Vagina (tissue), 2 donors: Measurements from ENCODE around the gene PPFIA3.
A peak's percentile ranks its signal among the peaks of the same experiment; 100 is the strongest.

Experiments
- POLR2A ChIP-seq, 2 donors: fragments of 450-650 bp; IDR thresholded peaks; one replicate each; pipeline ENCODE4 v1.6.1; 2017; ENCODE audit warnings: antibody characterized with exemption in 2 of 2, mild to moderate bottlenecking in 2 of 2, moderate library complexity in 2 of 2
- POLR2AphosphoS5 ChIP-seq, 2 donors: sonication (generic); formaldehyde crosslinking; IDR thresholded peaks; one replicate each; pipeline ENCODE4 v1.9.0; 2017; ENCODE audit warnings: antibody characterized with exemption in 2 of 2, mild to moderate bottlenecking in 2 of 2, low read depth in 1 of 2; ENCODE audit not compliant: insufficient read depth in 1 of 2
- TF ChIP-seq, protein P1 (sequence below), 3 experiments: fragments of 450-650 bp in 2 of 3; fragments of 200-600 bp in 1 of 3; sonication (generic) in 1 of 3; IDR thresholded peaks; one replicate each; pipeline ENCODE4 v1.5.1; 2017 to 2019; ENCODE audit warnings: antibody characterized with exemption in 3 of 3, mild to moderate bottlenecking in 2 of 3, moderate library complexity in 2 of 3

DNA sequence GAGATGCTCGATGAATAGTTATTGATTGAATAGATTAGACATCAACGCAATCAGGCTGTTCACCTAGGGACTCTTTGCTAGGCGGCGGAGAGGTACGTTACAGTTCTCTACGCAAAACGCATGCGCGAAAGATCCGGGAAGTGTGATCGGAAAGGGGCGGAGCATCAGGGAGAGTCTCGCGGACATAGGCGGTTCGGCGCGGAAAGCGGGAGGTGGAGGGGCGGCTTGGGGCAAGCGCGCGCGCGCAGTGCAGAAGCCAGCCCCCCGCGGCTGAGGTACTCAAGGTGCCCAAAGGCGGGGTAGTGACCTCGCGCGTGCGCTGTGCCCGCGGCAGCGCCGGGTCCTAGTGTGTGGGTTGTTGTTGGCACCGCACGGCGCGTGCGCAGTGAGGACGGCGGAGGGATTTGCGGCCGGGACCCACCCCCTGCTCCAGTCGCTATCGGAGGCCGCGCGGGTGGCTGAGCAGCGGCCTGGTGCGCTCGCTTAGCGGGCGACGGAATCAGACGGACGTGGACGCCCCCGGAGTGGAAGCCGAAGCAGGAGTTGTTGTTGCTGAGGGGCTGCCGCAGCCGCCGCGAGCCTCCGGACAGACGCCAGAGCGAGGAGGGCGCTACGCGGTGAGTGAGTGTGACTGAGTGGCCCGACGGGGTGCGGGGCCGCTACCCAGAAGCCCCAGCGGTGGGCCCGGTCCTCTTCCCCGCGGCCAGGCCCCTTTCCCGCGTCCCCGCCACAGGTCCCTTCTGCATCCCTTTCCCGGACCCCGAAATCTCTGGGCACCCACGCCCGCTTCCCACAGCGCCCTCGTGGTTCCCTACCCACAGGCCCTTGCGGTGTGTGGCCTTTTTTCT, 34.1 kb upstream of the PPFIA3 start, which contains the start of gene SNRNP70:
- TF ChIP-seq, protein P1, sequence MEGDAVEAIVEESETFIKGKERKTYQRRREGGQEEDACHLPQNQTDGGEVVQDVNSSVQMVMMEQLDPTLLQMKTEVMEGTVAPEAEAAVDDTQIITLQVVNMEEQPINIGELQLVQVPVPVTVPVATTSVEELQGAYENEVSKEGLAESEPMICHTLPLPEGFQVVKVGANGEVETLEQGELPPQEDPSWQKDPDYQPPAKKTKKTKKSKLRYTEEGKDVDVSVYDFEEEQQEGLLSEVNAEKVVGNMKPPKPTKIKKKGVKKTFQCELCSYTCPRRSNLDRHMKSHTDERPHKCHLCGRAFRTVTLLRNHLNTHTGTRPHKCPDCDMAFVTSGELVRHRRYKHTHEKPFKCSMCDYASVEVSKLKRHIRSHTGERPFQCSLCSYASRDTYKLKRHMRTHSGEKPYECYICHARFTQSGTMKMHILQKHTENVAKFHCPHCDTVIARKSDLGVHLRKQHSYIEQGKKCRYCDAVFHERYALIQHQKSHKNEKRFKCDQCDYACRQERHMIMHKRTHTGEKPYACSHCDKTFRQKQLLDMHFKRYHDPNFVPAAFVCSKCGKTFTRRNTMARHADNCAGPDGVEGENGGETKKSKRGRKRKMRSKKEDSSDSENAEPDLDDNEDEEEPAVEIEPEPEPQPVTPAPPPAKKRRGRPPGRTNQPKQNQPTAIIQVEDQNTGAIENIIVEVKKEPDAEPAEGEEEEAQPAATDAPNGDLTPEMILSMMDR (IDR thresholded peaks at IDR 0.05), result no peak
- TF ChIP-seq POLR2A (IDR thresholded peaks at IDR 0.05) (peak in 1 of 2 donors; percentile 77), POLR2AphosphoS5 (IDR thresholded peaks at IDR 0.05; ENCODE audit: insufficient read depth in 1 of 2, low read depth in 1 of 2) (peak; percentile 95 to 97)
